Endothelial cell of umbilical vein (primary cell): ENCODE results near the gene PSMB3. TPM values are rescaled to one million over a fixed set of nuclear protein-coding genes. Genes with fewer than 3 reads are reported as not detected.

ENCODE experiments used
- BruUV-seq: library from RNA; stranded (reverse); fragments of 400-500 nt; replicated peaks from 2 replicates; lab custom pipeline; 2021; lab: Mats Ljungman, UMichigan
- CTCF ChIA-PET: fragments of 300-600, 350-600 bp; sonication (Branson Sonifier 250); formaldehyde crosslinking; loops from one replicate; lab custom pipeline; 2021; ENCODE audit warnings: antibody characterized with exemption, inconsistent platforms; lab: Charles Lee
- POLR2A ChIA-PET: fragments of 300-600, 350-600 bp; sonication (Branson Sonifier 250); formaldehyde crosslinking; loops from one replicate; lab custom pipeline; 2021; ENCODE audit warnings: antibody characterized with exemption, inconsistent platforms; lab: Charles Lee
- DNase-seq: peaks from one replicate; pipeline ENCODE4 v3.0.0-alpha.2; 2011; ENCODE audit warnings: low read depth, low spot score
- FAIRE-seq: peaks from 2 replicates; lab custom pipeline; 2011; peaks lifted over from hg19 to GRCh38; lab: Jason Lieb, UNC
- H2AFZ ChIP-seq: 2 replicates; pipeline ENCODE4 v1.6.0; 2012; ENCODE audit warnings: low read depth, low read length, control low read depth, inconsistent platforms
- H3K27ac ChIP-seq: 2 replicates; pipeline ENCODE4 v1.5.1; 2011; ENCODE audit warnings: low read depth, mild to moderate bottlenecking, control low read depth, low read length, moderate library complexity; ENCODE audit not compliant: insufficient read depth
- H3K27me3 ChIP-seq, 2 experiments: 2 replicates each; pipeline versions ENCODE4 v1.6.0 to v1.6.1; 2011; ENCODE audit warnings: low read length in 2 of 2, mixed read lengths in 1 of 2; ENCODE audit not compliant: control insufficient read depth in 2 of 2, insufficient read depth in 2 of 2
- H3K36me3 ChIP-seq, 2 experiments: 2 replicates in 1 of 2; 3 replicates in 1 of 2; pipeline ENCODE4 v1.5.1; 2011; ENCODE audit warnings: low read length in 2 of 2, mild to moderate bottlenecking in 1 of 2, moderate library complexity in 1 of 2; ENCODE audit not compliant: control insufficient read depth in 2 of 2, insufficient read depth in 2 of 2; ENCODE audit errors: extremely low read depth in 1 of 2
- H3K4me1 ChIP-seq: 3 replicates; pipeline ENCODE4 v1.5.1; 2011; ENCODE audit warnings: mild to moderate bottlenecking, low read length; ENCODE audit not compliant: control insufficient read depth, insufficient read depth; ENCODE audit errors: extremely low read depth
- H3K4me2 ChIP-seq: 2 replicates; pipeline ENCODE4 v1.6.1; 2011; ENCODE audit warnings: low read length, control low read depth, mixed read lengths; ENCODE audit not compliant: insufficient read depth
- H3K4me3 ChIP-seq, 3 experiments: fragments of 200-600 bp in 1 of 3; sonication (generic), shearing (Covaris generic) in 1 of 3; replicated peaks in 1 of 3; 2 replicates each; pipeline ENCODE4 v1.5.1; 2011 to 2016; ENCODE audit warnings: control low read depth in 3 of 3, low read length in 3 of 3, mild to moderate bottlenecking in 2 of 3, inconsistent platforms in 1 of 3, low read depth in 1 of 3, moderate library complexity in 1 of 3; ENCODE audit not compliant: insufficient read depth in 1 of 3
- H3K79me2 ChIP-seq: 2 replicates; pipeline ENCODE4 v1.6.0; 2012; ENCODE audit warnings: low read length, inconsistent platforms; ENCODE audit not compliant: control insufficient read depth, insufficient read depth
- H3K9ac ChIP-seq: replicated peaks from 2 replicates; pipeline ENCODE3; 2011; ENCODE audit warnings: low read length, control low read depth; ENCODE audit not compliant: insufficient read depth; ENCODE audit errors: extremely low read depth
- H3K9me1 ChIP-seq: replicated peaks from 3 replicates; pipeline ENCODE4 v1.6.0; 2011; ENCODE audit warnings: mild to moderate bottlenecking, low read length; ENCODE audit not compliant: control insufficient read depth, insufficient read depth; ENCODE audit errors: extremely low read depth
- H3K9me3 ChIP-seq: replicated peaks from 2 replicates; pipeline ENCODE4 v1.5.1; 2012; ENCODE audit warnings: low read length, inconsistent platforms; ENCODE audit not compliant: control insufficient read depth, insufficient read depth
- H4K20me1 ChIP-seq: replicated peaks from 2 replicates; pipeline ENCODE3; 2011; ENCODE audit warnings: mild to moderate bottlenecking, low read length; ENCODE audit not compliant: control insufficient read depth, insufficient read depth; ENCODE audit errors: extremely low read depth
- CTCF ChIP-seq, 2 donors: IDR thresholded peaks; 1 replicate in 1 of 2; 2 replicates in 1 of 2; pipeline ENCODE4 v1.5.1; 2011; ENCODE audit warnings: low read length in 2 of 2, mild to moderate bottlenecking in 2 of 2, moderate library complexity in 2 of 2, control low read depth in 1 of 2, inconsistent platforms in 1 of 2, low read depth in 1 of 2; ENCODE audit not compliant: insufficient read depth in 1 of 2; ENCODE audit errors: extremely low read depth in 1 of 2
- EZH2 ChIP-seq: IDR thresholded peaks from 2 replicates; pipeline ENCODE4 v1.6.1; 2012; ENCODE audit warnings: borderline replicate concordance, low read depth, mild to moderate bottlenecking, moderate library complexity, low read length, inconsistent platforms; ENCODE audit not compliant: severe bottlenecking
- FOS ChIP-seq: IDR thresholded peaks from 2 replicates; pipeline ENCODE4 v1.6.1; 2011; ENCODE audit warnings: mild to moderate bottlenecking, low read length, moderate library complexity, borderline replicate concordance; ENCODE audit not compliant: insufficient read depth
- GATA2 ChIP-seq: IDR thresholded peaks from 2 replicates; pipeline ENCODE4 v1.7.0; 2011; ENCODE audit warnings: low read depth, mild to moderate bottlenecking, moderate library complexity, mixed read lengths, low read length; ENCODE audit not compliant: insufficient read length, insufficient read depth
- JUN ChIP-seq: IDR thresholded peaks from 2 replicates; pipeline ENCODE4 v1.6.1; 2011; ENCODE audit warnings: borderline replicate concordance, low read depth; ENCODE audit not compliant: insufficient read length, insufficient read depth
- MAX ChIP-seq: IDR thresholded peaks from 2 replicates; pipeline ENCODE4 v1.6.1; 2011; ENCODE audit not compliant: insufficient read depth, insufficient read length
- MYC ChIP-seq: IDR thresholded peaks from one replicate; pipeline ENCODE4 v1.6.1; 2011; ENCODE audit warnings: mild to moderate bottlenecking, low read depth, low read length
- POLR2A ChIP-seq: IDR thresholded peaks from 2 replicates; pipeline ENCODE4 v1.6.1; 2012; ENCODE audit warnings: low read depth, mild to moderate bottlenecking, control low read depth, low read length
- POLR2AphosphoS5 ChIP-seq: IDR thresholded peaks from 2 replicates; pipeline ENCODE4 v1.6.1; 2012; ENCODE audit warnings: low read depth, mild to moderate bottlenecking, control low read depth, low read length, moderate library complexity; ENCODE audit not compliant: insufficient read depth
- dilution Hi-C: fragments of 300-500 bp; cut with MboI; formaldehyde crosslinking; loops from one replicate; pipeline ENCODE4 v1.15.0; 2019; ENCODE audit warnings: low sequenced_read_pairs; ENCODE audit not compliant: extremely low pct_ligation_motif_present
- intact Hi-C: fragments of 100-400 bp; cut with micrococcal nuclease; formaldehyde crosslinking; loops from one replicate; pipeline ENCODE4 v1.10.0; 2022
- polyA plus RNA-seq, 4 experiments: library from polyadenylated mRNA; depleted of rRNA in 3 of 4; stranded (reverse) in 3 of 4; unstranded in 1 of 4; fragments of >200 nt; gene quantifications; 2 replicates each; pipeline versions ENCODE4 v1.2.1 to v1.2.3, GENCODE V29; 2011 to 2012; ENCODE audit warnings: missing spikeins in 1 of 4
- total RNA-seq: library from RNA; stranded (reverse); gene quantifications from 2 replicates; pipeline ENCODE4 v1.2.3, GENCODE V29; 2021

PSMB3 gene
- total and polyA plus RNA-seq, 2 donors (not counting 3 experiments of a cell fraction or from before 2014, with no cell fraction given) = 213 to 685 TPM

- H3K9me1 ChIP-seq = no peaks in the 10 kb centered on the region
- H3K9me3 ChIP-seq = no peaks in the 10 kb centered on the region
- H3K79me2 ChIP-seq = peaks cover 51% of the 10 kb centered on the region
- intact Hi-C loops (no loop called here), dilution Hi-C loops (no loop called here)
- ChIA-PET CTCF (no interaction called here), POLR2A (no interaction called here)
- peaks cover 6 to 14% of the 10 kb centered on the region in 2 experiments for H3K36me3 ChIP-seq
- H3K4me2 ChIP-seq = peak overlapping the region; percentile 88
- no peak for FAIRE-seq
- no TSS peak for BruUV-seq
- no peak for DNase-seq
- peaks cover 17% of the 10 kb centered on the region for H3K4me1 ChIP-seq
- H2AFZ ChIP-seq = no peak overlapping the region
- H3K9ac ChIP-seq = no peak overlapping the region
- H3K27ac ChIP-seq = no peak overlapping the region
- TF ChIP-seq FOS (no peak), MYC (no peak), EZH2 (no peak), JUN (no peak), GATA2 (no peak), MAX (no peak), POLR2AphosphoS5 (no peak), POLR2A (no peak), CTCF (IDR thresholded peaks at IDR 0.05; ENCODE audit: extremely low read depth in 1 of 2, insufficient read depth in 1 of 2, low read depth in 1 of 2, low read length in 2 of 2) (no peak)
- H3K27me3 ChIP-seq = no peaks in the 10 kb centered on the region
- no peaks in the 10 kb centered on the region for H4K20me1 ChIP-seq
- no peak overlapping the region for H3K4me3 ChIP-seq
Measured at GRCh38 chr17:38797158-38797490, 44.6 kb downstream of the PSMB3 start.
